Stimulated activated CD4-positive, alpha-beta T cell treated with anti-CD3 and anti-CD28 coated beads, Interleukin-4, amount 100 ng/mL, for 4 hours (primary cell): ENCODE measurements around the gene MYL10.
"Not testable (repeated sequence)": the region's sequence is repeated elsewhere in the genome, so short reads cannot be mapped to it uniquely, and the experiment has no call there.

ENCODE experiments used
- DNase-seq, 2 experiments: peaks; one replicate each; pipeline ENCODE4 v3.0.0-alpha.2; 2020

The MYL10 gene

GRCh38 chr7:101650579-101651081 is 21.5 kb upstream of the MYL10 start:
- no peak for DNase-seq

- DNase-seq = not testable (repeated sequence)
These were observed 18.8 kb upstream of the MYL10 start for GRCh38 chr7:101647876-101648275.

GRCh38 chr7:101645951-101646350 is 16.9 kb upstream of the MYL10 start:
- DNase-seq = no peak

- no peak for DNase-seq
These were observed 15.8 kb upstream of the MYL10 start for GRCh38 chr7:101644879-101645278.

- DNase-seq = not testable (repeated sequence)
These were observed 10.0 kb upstream of the MYL10 start for GRCh38 chr7:101639127-101639526.

GRCh38 chr7:101636822-101637623 is 7.9 kb upstream of the MYL10 start:
- DNase-seq = no peak

GRCh38 chr7:101635484-101635883 is 6.4 kb upstream of the MYL10 start:
- DNase-seq = no peak

GRCh38 chr7:101634196-101634717 is 5.2 kb upstream of the MYL10 start:
- DNase-seq = no peak

- DNase-seq = no peak
These were observed 4.4 kb upstream of the MYL10 start for GRCh38 chr7:101633511-101633910.

- DNase-seq = no peak
These were observed 3.5 kb upstream of the MYL10 start for GRCh38 chr7:101632641-101633040.

- no peak for DNase-seq
These were observed 2.2 kb upstream of the MYL10 start for GRCh38 chr7:101631224-101631714.

GRCh38 chr7:101630591-101630990 is 1.5 kb upstream of the MYL10 start:
- DNase-seq = no peak

GRCh38 chr7:101628522-101628921 is 574 bp downstream of the MYL10 start:
- DNase-seq = no peak

GRCh38 chr7:101626758-101627157 is 2.3 kb downstream of the MYL10 start:
- no peak for DNase-seq

- DNase-seq = no peak
These were observed 2.9 kb downstream of the MYL10 start for GRCh38 chr7:101626069-101626671.

- DNase-seq = no peak
These were observed 3.9 kb downstream of the MYL10 start for GRCh38 chr7:101625031-101625791.

- no peak for DNase-seq
These were observed 4.7 kb downstream of the MYL10 start for GRCh38 chr7:101624246-101625001.

GRCh38 chr7:101622609-101623173 is 6.4 kb downstream of the MYL10 start:
- no peak for DNase-seq

GRCh38 chr7:101620991-101621390 is 8.1 kb downstream of the MYL10 start:
- DNase-seq = no peak

- DNase-seq = no peak
These were observed 8.7 kb downstream of the MYL10 start for GRCh38 chr7:101620395-101620794.

- no peak for DNase-seq
These were observed 10.2 kb downstream of the MYL10 start for GRCh38 chr7:101618916-101619315.
